ENCODE measurements around the gene AGBL5. TPM values are rescaled to one million over a fixed set of nuclear protein-coding genes. Genes with fewer than 3 reads are reported as not detected.

The AGBL5 gene
- total and polyA plus RNA-seq, 2 of the 13 experiments (the other 11 are each of a cell fraction or from before 2014, with no cell fraction given) = 55.9 to 73.3 TPM

- TF ChIP-seq ZBTB40 (IDR thresholded peaks at IDR 0.05) = no peak
- TF ChIP-seq ZBTB40 (CRISPR knock-in tag; IDR thresholded peaks at IDR 0.05) = no peak; the same call in 1 of the 2 replicates
- TF ChIP-seq THRA (CRISPR knock-in tag; IDR thresholded peaks at IDR 0.05; ENCODE audit: borderline replicate concordance) = peak; percentile 84
- no peak; the same call in none of the 2 replicates for TF ChIP-seq KDM4B (CRISPR knock-in tag; IDR thresholded peaks at IDR 0.05)
- no peak for TF ChIP-seq DZIP1 (CRISPR knock-in tag; IDR thresholded peaks at IDR 0.05)
- no peak for TF ChIP-seq MZF1 (CRISPR knock-in tag; IDR thresholded peaks at IDR 0.05; ENCODE audit: borderline replicate concordance)
- TF ChIP-seq ZNF644 (CRISPR knock-in tag; IDR thresholded peaks at IDR 0.05; ENCODE audit: low read depth) = peak; percentile 88
- TF ChIP-seq ZNF263 (CRISPR knock-in tag; IDR thresholded peaks at IDR 0.05) = peak; percentile 98
- TF ChIP-seq SP2 (CRISPR knock-in tag; IDR thresholded peaks at IDR 0.05) = no peak
- TF ChIP-seq ZNF546 (CRISPR knock-in tag; conservative IDR thresholded peaks at IDR 0.05) = peak; percentile 67; the same call in 1 of the 2 replicates
- TF ChIP-seq TFDP2 (CRISPR knock-in tag; IDR thresholded peaks at IDR 0.05) = peak; percentile 50; the same call in 1 of the 2 replicates
- peak; percentile 39 for TF ChIP-seq NR2C2 (CRISPR knock-in tag; IDR thresholded peaks at IDR 0.05; ENCODE audit: borderline replicate concordance)
Measured at GRCh38 chr2:27093430-27094352, 42.2 kb downstream of the AGBL5 start (continued).

All from HepG2 (cell line).